ENCODE results near the gene SMCO4. TPM values are rescaled to one million over a fixed set of nuclear protein-coding genes. Genes with fewer than 3 reads are reported as not detected.

The SMCO4 gene
- total RNA-seq, 1 donor from 2014 or later = 29.3 TPM

- Histone ChIP-seq H3K4me1 (ENCODE audit: insufficient read depth, low read length) (no peaks in the 10 kb centered on the region), H3K79me2 (ENCODE audit: insufficient read depth, low read length) (no peaks in the 10 kb centered on the region), H3K4me3 (ENCODE audit: insufficient read depth, low read depth, low read length) (no peak overlapping the region), H3K27ac (ENCODE audit: low read depth, low read length) (no peak overlapping the region), H2AFZ (ENCODE audit: low read depth, low read length) (no peak overlapping the region), H3K4me2 (ENCODE audit: low read length) (no peak overlapping the region), H3K9ac (ENCODE audit: low read length) (no peak overlapping the region), H3K27me3 (ENCODE audit: insufficient read depth, low read length) (peaks cover 8% of the 10 kb centered on the region), H3K36me3 (ENCODE audit: insufficient read depth, low read length) (no peaks in the 10 kb centered on the region), H4K20me1 (ENCODE audit: insufficient read depth, low read length) (no peaks in the 10 kb centered on the region), H3K9me3 (ENCODE audit: insufficient read depth, low read depth, low read length) (no peaks in the 10 kb centered on the region)
- DNase-seq (ENCODE audit: low read depth) = no peak
- Mint-ChIP-seq H3K9me3 (ENCODE audit: unreplicated experiment) (no peaks in the 10 kb centered on the region), H3K36me3 (ENCODE audit: low read depth, unreplicated experiment) (no peaks in the 10 kb centered on the region), H3K27ac (ENCODE audit: unreplicated experiment) (no peak overlapping the region), H3K4me3 (ENCODE audit: unreplicated experiment) (no peak overlapping the region), H3K27me3 (ENCODE audit: low read depth, unreplicated experiment) (no peaks in the 10 kb centered on the region), H3K4me1 (ENCODE audit: low read depth, unreplicated experiment) (peaks cover 4% of the 10 kb centered on the region)
- no peak for FAIRE-seq
- TF ChIP-seq, protein P1, sequence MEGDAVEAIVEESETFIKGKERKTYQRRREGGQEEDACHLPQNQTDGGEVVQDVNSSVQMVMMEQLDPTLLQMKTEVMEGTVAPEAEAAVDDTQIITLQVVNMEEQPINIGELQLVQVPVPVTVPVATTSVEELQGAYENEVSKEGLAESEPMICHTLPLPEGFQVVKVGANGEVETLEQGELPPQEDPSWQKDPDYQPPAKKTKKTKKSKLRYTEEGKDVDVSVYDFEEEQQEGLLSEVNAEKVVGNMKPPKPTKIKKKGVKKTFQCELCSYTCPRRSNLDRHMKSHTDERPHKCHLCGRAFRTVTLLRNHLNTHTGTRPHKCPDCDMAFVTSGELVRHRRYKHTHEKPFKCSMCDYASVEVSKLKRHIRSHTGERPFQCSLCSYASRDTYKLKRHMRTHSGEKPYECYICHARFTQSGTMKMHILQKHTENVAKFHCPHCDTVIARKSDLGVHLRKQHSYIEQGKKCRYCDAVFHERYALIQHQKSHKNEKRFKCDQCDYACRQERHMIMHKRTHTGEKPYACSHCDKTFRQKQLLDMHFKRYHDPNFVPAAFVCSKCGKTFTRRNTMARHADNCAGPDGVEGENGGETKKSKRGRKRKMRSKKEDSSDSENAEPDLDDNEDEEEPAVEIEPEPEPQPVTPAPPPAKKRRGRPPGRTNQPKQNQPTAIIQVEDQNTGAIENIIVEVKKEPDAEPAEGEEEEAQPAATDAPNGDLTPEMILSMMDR (IDR thresholded peaks at IDR 0.05; ENCODE audit: insufficient read depth, low read depth, low read length) = no peak
- TF ChIP-seq EZH2 (IDR thresholded peaks at IDR 0.05; ENCODE audit: insufficient read depth, low read length) = no peak
Measured at GRCh38 chr11:93559681-93560080, 16.5 kb upstream of the SMCO4 start.

DNA sequence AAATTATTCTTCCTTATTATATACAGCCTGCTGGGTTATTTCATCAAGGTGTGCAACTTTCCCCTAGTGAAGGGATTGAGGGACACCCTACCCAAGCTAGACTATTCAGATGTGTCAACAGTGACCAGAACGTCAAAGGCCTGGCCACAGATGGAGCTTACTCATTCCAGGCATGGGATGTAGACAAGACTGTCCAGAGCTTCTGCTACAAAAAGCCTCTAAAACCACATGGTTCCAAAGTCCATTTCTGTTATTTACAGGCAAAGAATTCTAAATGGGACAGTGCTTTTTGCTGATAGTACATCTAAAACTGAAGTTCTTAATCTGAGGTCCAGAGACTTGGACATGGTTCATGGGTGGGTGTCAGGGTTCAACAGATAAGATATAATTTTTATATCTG lies 9.7 kb upstream of the SMCO4 start:
- Histone ChIP-seq H3K4me3 (ENCODE audit: insufficient read depth, low read depth, low read length) (no peak overlapping the region), H3K27ac (ENCODE audit: low read depth, low read length) (no peak overlapping the region), H3K9me3 (ENCODE audit: insufficient read depth, low read depth, low read length) (no peaks in the 10 kb centered on the region), H3K36me3 (ENCODE audit: insufficient read depth, low read length) (no peaks in the 10 kb centered on the region), H3K79me2 (ENCODE audit: insufficient read depth, low read length) (no peaks in the 10 kb centered on the region), H3K4me2 (ENCODE audit: low read length) (no peak overlapping the region), H3K4me1 (ENCODE audit: insufficient read depth, low read length) (no peaks in the 10 kb centered on the region), H2AFZ (ENCODE audit: low read depth, low read length) (no peak overlapping the region), H3K9ac (ENCODE audit: low read length) (no peak overlapping the region), H4K20me1 (ENCODE audit: insufficient read depth, low read length) (no peaks in the 10 kb centered on the region), H3K27me3 (ENCODE audit: insufficient read depth, low read length) (peaks cover 27% of the 10 kb centered on the region)
- Mint-ChIP-seq H3K27me3 (ENCODE audit: low read depth, unreplicated experiment) (peaks cover 6% of the 10 kb centered on the region), H3K36me3 (ENCODE audit: low read depth, unreplicated experiment) (no peaks in the 10 kb centered on the region), H3K9me3 (ENCODE audit: unreplicated experiment) (no peaks in the 10 kb centered on the region), H3K27ac (ENCODE audit: unreplicated experiment) (no peak overlapping the region), H3K4me3 (ENCODE audit: unreplicated experiment) (no peak overlapping the region), H3K4me1 (ENCODE audit: low read depth, unreplicated experiment) (peaks cover 1% of the 10 kb centered on the region)
- TF ChIP-seq, protein P1 (IDR thresholded peaks at IDR 0.05; ENCODE audit: insufficient read depth, low read depth, low read length) = no peak
- TF ChIP-seq EZH2 (IDR thresholded peaks at IDR 0.05; ENCODE audit: insufficient read depth, low read length) = no peak
- no peak for DNase-seq (ENCODE audit: low read depth)
- no peak for FAIRE-seq

DNA sequence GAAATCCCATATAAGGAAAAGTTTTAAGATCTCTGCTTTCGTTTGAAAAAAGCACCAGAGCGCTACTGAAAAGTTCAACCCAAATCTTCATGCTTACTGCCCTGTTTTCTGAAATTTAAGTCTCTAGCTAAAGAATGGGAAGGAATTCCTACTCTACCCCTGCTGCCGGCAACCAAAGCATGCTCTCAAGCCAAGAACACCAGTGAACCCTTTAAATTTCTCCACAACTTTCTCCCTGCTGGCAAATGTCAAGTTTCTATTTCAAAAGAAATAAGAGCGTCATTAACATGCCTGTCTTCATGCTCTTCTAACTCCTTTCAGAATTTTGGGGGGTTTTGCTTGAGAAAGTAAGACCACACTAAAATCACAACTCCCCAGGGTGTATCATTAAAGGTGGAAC lies 6.8 kb upstream of the SMCO4 start:
- Mint-ChIP-seq H3K4me3 (ENCODE audit: unreplicated experiment) (no peak overlapping the region), H3K9me3 (ENCODE audit: unreplicated experiment) (no peaks in the 10 kb centered on the region), H3K36me3 (ENCODE audit: low read depth, unreplicated experiment) (no peaks in the 10 kb centered on the region), H3K27me3 (ENCODE audit: low read depth, unreplicated experiment) (peaks cover 12% of the 10 kb centered on the region), H3K27ac (ENCODE audit: unreplicated experiment) (no peak overlapping the region), H3K4me1 (ENCODE audit: low read depth, unreplicated experiment) (peaks cover 4% of the 10 kb centered on the region)
- Histone ChIP-seq H3K27me3 (ENCODE audit: insufficient read depth, low read length) (peaks cover 19% of the 10 kb centered on the region), H3K27ac (ENCODE audit: low read depth, low read length) (no peak overlapping the region), H3K4me3 (ENCODE audit: insufficient read depth, low read depth, low read length) (no peak overlapping the region), H2AFZ (ENCODE audit: low read depth, low read length) (no peak overlapping the region), H3K4me1 (ENCODE audit: insufficient read depth, low read length) (no peaks in the 10 kb centered on the region), H3K36me3 (ENCODE audit: insufficient read depth, low read length) (no peaks in the 10 kb centered on the region), H3K9me3 (ENCODE audit: insufficient read depth, low read depth, low read length) (no peaks in the 10 kb centered on the region), H4K20me1 (ENCODE audit: insufficient read depth, low read length) (no peaks in the 10 kb centered on the region), H3K4me2 (ENCODE audit: low read length) (no peak overlapping the region), H3K9ac (ENCODE audit: low read length) (no peak overlapping the region), H3K79me2 (ENCODE audit: insufficient read depth, low read length) (no peaks in the 10 kb centered on the region)
- TF ChIP-seq, protein P1 (IDR thresholded peaks at IDR 0.05; ENCODE audit: insufficient read depth, low read depth, low read length) = no peak
- no peak for TF ChIP-seq EZH2 (IDR thresholded peaks at IDR 0.05; ENCODE audit: insufficient read depth, low read length)
- DNase-seq (ENCODE audit: low read depth) = no peak
- no peak for FAIRE-seq
